ENCODE data around the gene TSPAN1. TPM values are rescaled to one million over a fixed set of nuclear protein-coding genes. Genes with fewer than 3 reads are reported as not detected.
A peak's percentile ranks its signal among the peaks of the same experiment; 100 is the strongest.

The TSPAN1 gene
- total RNA-seq, 1 donor from 2014 or later, result 0.91 TPM

GRCh38 chr1:46183079-46183847, 8.4 kb downstream of the TSPAN1 start:
- Mint-ChIP-seq H3K36me3 (ENCODE audit: unreplicated experiment) (peaks cover 1% of the 10 kb centered on the region), H3K4me3 (ENCODE audit: unreplicated experiment) (no peak overlapping the region), H3K9me3 (ENCODE audit: unreplicated experiment) (no peaks in the 10 kb centered on the region), H3K27me3 (ENCODE audit: unreplicated experiment) (no peaks in the 10 kb centered on the region), H3K27ac (ENCODE audit: unreplicated experiment) (peak overlapping the region; percentile 92), H3K4me1 (ENCODE audit: unreplicated experiment) (peaks cover 39% of the 10 kb centered on the region)
- DNase-seq (ENCODE audit: extremely low spot score, unreplicated experiment), result peak; percentile 90
- TF ChIP-seq, protein P1, sequence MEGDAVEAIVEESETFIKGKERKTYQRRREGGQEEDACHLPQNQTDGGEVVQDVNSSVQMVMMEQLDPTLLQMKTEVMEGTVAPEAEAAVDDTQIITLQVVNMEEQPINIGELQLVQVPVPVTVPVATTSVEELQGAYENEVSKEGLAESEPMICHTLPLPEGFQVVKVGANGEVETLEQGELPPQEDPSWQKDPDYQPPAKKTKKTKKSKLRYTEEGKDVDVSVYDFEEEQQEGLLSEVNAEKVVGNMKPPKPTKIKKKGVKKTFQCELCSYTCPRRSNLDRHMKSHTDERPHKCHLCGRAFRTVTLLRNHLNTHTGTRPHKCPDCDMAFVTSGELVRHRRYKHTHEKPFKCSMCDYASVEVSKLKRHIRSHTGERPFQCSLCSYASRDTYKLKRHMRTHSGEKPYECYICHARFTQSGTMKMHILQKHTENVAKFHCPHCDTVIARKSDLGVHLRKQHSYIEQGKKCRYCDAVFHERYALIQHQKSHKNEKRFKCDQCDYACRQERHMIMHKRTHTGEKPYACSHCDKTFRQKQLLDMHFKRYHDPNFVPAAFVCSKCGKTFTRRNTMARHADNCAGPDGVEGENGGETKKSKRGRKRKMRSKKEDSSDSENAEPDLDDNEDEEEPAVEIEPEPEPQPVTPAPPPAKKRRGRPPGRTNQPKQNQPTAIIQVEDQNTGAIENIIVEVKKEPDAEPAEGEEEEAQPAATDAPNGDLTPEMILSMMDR (IDR thresholded peaks at IDR 0.05), result no peak

DNA sequence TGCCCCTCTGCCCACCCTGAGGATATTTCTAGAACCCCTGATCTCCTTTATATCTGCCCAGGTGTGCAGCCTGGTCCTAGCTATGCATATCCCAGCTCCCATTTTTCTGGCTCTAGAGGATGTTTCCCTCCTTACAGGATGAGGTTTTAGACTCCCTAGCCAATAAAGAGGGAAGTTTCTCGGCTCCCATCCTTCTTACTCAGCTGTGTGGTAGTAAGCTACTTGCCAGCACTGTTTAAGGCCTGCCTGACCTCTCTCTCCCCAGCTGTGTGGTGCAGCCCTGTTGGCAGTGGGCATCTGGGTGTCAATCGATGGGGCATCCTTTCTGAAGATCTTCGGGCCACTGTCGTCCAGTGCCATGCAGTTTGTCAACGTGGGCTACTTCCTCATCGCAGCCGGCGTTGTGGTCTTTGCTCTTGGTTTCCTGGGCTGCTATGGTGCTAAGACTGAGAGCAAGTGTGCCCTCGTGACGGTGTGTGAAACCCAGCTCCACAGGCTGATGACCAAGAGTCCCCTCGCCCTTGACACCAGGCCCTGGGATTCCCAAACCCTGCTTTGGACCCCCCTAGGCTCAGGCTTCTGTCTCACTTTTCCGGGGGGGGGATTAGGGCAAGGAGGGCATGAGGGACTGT, 9.2 kb downstream of the TSPAN1 start:
- Mint-ChIP-seq H3K27me3 (ENCODE audit: unreplicated experiment) (no peaks in the 10 kb centered on the region), H3K9me3 (ENCODE audit: unreplicated experiment) (no peaks in the 10 kb centered on the region), H3K36me3 (ENCODE audit: unreplicated experiment) (peaks cover 4% of the 10 kb centered on the region), H3K27ac (ENCODE audit: unreplicated experiment) (peak overlapping the region; percentile 92), H3K4me1 (ENCODE audit: unreplicated experiment) (peaks cover 46% of the 10 kb centered on the region), H3K4me3 (ENCODE audit: unreplicated experiment) (no peak overlapping the region)
- TF ChIP-seq, protein P1 (IDR thresholded peaks at IDR 0.05), result no peak
- DNase-seq (ENCODE audit: extremely low spot score, unreplicated experiment), result no peak

DNA sequence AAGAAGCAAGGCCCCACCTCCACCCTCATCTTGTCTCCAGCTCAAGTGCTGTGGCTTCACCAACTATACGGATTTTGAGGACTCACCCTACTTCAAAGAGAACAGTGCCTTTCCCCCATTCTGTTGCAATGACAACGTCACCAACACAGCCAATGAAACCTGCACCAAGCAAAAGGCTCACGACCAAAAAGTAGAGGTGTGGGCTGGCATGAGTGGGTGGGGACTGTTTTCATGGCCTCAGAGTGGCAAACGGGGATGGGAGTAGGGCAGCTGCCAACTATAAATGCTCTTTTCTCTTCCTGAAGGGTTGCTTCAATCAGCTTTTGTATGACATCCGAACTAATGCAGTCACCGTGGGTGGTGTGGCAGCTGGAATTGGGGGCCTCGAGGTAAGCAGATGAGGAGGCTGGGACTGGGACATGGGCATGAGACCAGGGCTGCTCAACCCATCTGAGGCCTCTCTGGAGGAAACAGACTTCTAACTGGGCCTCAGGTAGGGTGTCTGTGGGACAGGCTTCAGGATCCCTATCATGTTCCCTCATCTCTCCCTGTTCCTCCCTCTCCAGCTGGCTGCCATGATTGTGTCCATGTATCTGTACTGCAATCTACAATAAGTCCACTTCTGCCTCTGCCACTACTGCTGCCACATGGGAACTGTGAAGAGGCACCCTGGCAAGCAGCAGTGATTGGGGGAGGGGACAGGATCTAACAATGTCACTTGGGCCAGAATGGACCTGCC, 10.2 kb downstream of the TSPAN1 start:
- no peaks in the 10 kb centered on the region for H3K27me3 Mint-ChIP-seq (ENCODE audit: unreplicated experiment)

GRCh38 chr1:46186076-46186475, 11.2 kb downstream of the TSPAN1 start:
- Mint-ChIP-seq H3K36me3 (ENCODE audit: unreplicated experiment) (peaks cover 12% of the 10 kb centered on the region), H3K27me3 (ENCODE audit: unreplicated experiment) (no peaks in the 10 kb centered on the region), H3K4me3 (ENCODE audit: unreplicated experiment) (no peak overlapping the region), H3K9me3 (ENCODE audit: unreplicated experiment) (no peaks in the 10 kb centered on the region), H3K27ac (ENCODE audit: unreplicated experiment) (no peak overlapping the region), H3K4me1 (ENCODE audit: unreplicated experiment) (peaks cover 50% of the 10 kb centered on the region)
- TF ChIP-seq, protein P1 (IDR thresholded peaks at IDR 0.05), result no peak
- no peak for DNase-seq (ENCODE audit: extremely low spot score, unreplicated experiment)

More for the DNA sequence above, 10.2 kb downstream of the TSPAN1 start:
- H3K36me3 Mint-ChIP-seq (ENCODE audit: unreplicated experiment), result peaks cover 12% of the 10 kb centered on the region
- peak overlapping the region; percentile 92 for H3K27ac Mint-ChIP-seq (ENCODE audit: unreplicated experiment)
- no peak for DNase-seq (ENCODE audit: extremely low spot score, unreplicated experiment)
- H3K4me3 Mint-ChIP-seq (ENCODE audit: unreplicated experiment), result no peak overlapping the region
- no peaks in the 10 kb centered on the region for H3K9me3 Mint-ChIP-seq (ENCODE audit: unreplicated experiment)
- TF ChIP-seq, protein P1 (IDR thresholded peaks at IDR 0.05), result no peak
- H3K4me1 Mint-ChIP-seq (ENCODE audit: unreplicated experiment), result peaks cover 48% of the 10 kb centered on the region

Measured in osteocyte (in vitro differentiated cells).